ENCODE results near the gene MEF2C.

DNA sequence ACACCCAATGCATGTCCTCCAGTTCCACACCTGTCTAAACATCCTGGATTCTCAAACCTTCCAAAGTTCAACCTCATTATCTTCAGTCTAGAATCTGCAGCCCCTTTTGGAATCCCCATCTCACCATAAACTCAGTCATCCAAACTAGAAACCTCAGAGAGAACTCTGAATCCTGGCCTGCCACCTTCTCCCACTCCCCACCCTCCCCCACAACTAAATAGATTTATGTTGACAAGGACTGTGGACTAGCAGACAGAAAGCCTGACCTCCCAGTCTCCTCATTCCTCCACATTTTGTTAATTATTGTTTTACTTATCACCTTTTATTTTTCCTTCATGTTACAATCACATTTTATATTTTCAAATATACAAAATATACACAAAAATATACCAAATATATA lies 76.6 kb downstream of the MEF2C start:
- TF ChIP-seq CTCF (IDR thresholded peaks at IDR 0.05) (no peak), POLR2A (IDR thresholded peaks at IDR 0.05) (no peak)
